Neuronal stem cell (in vitro differentiated cells): Measurements from ENCODE around the gene CPAMD8.
A peak's percentile ranks its signal among the peaks of the same experiment; 100 is the strongest.

Source experiments
- DNase-seq: peaks from one replicate; pipeline ENCODE4 v3.0.0-alpha.2; 2013; ENCODE audit warnings: low spot score
- H2AFZ ChIP-seq: one replicate; pipeline ENCODE4 v1.6.1; 2013; ENCODE audit warnings: mild to moderate bottlenecking, low read length, inconsistent platforms
- H2AK5ac ChIP-seq: 2 replicates; pipeline ENCODE4 v1.6.1; 2013; ENCODE audit warnings: low read depth, mild to moderate bottlenecking, inconsistent platforms, low read length, moderate library complexity, mixed read lengths
- H2BK120ac ChIP-seq: 2 replicates; pipeline ENCODE4 v1.6.1; 2013; ENCODE audit warnings: low read depth, mild to moderate bottlenecking, inconsistent platforms, low read length, moderate library complexity, mixed read lengths
- H2BK12ac ChIP-seq: one replicate; pipeline ENCODE4 v1.6.1; 2013; ENCODE audit warnings: low read length, inconsistent platforms
- H2BK15ac ChIP-seq: 2 replicates; pipeline ENCODE4 v1.6.1; 2013; ENCODE audit warnings: mild to moderate bottlenecking, low read length, inconsistent platforms, mixed read lengths
- H2BK5ac ChIP-seq: one replicate; pipeline ENCODE4 v1.6.1; 2013; ENCODE audit warnings: inconsistent platforms, mild to moderate bottlenecking, low read length, moderate library complexity
- H3K14ac ChIP-seq: one replicate; pipeline ENCODE4 v1.6.1; 2013; ENCODE audit warnings: low read length, inconsistent platforms
- H3K18ac ChIP-seq: 2 replicates; pipeline ENCODE4 v1.6.1; 2013; ENCODE audit warnings: low read length, inconsistent platforms
- H3K23ac ChIP-seq: 2 replicates; pipeline ENCODE4 v1.6.1; 2013; ENCODE audit warnings: low read depth, mild to moderate bottlenecking, mixed read lengths, low read length, inconsistent platforms; ENCODE audit not compliant: poor library complexity
- H3K27ac ChIP-seq: replicated peaks from 3 replicates; pipeline ENCODE4 v1.5.1; 2013; ENCODE audit warnings: low read length, inconsistent platforms
- H3K27me3 ChIP-seq, 3 experiments: 2 replicates each; pipeline ENCODE4 v1.6.1; 2013; ENCODE audit warnings: low read length in 3 of 3, mild to moderate bottlenecking in 2 of 3, inconsistent platforms in 1 of 3, low read depth in 1 of 3, mixed read lengths in 1 of 3, moderate library complexity in 1 of 3; ENCODE audit not compliant: control insufficient read depth in 3 of 3, insufficient read depth in 3 of 3
- H3K36me3 ChIP-seq, 2 donors: replicated peaks in 1 of 2; 2 replicates each; pipeline ENCODE4 v1.6.1; 2013; ENCODE audit warnings: low read length in 2 of 2; ENCODE audit not compliant: control insufficient read depth in 2 of 2, insufficient read depth in 2 of 2
- H3K4ac ChIP-seq: 2 replicates; pipeline ENCODE4 v1.6.1; 2013; ENCODE audit warnings: inconsistent platforms, mild to moderate bottlenecking, low read length, moderate library complexity
- H3K4me1 ChIP-seq, 2 donors: 1 replicate in 1 of 2; 2 replicates in 1 of 2; pipeline ENCODE4 v1.6.1; 2013; ENCODE audit warnings: low read length in 2 of 2, low read depth in 1 of 2; ENCODE audit not compliant: control insufficient read depth in 2 of 2, insufficient read depth in 1 of 2
- H3K4me2 ChIP-seq: one replicate; pipeline ENCODE4 v1.6.1; 2013; ENCODE audit warnings: mild to moderate bottlenecking, low read length, inconsistent platforms; ENCODE audit not compliant: insufficient read depth, poor library complexity, severe bottlenecking
- H3K4me3 ChIP-seq, 2 donors: 2 replicates each; pipeline ENCODE4 v1.5.1; 2013; ENCODE audit warnings: low read length in 2 of 2, mild to moderate bottlenecking in 2 of 2, inconsistent platforms in 1 of 2, moderate library complexity in 1 of 2
- H3K79me1 ChIP-seq: one replicate; pipeline ENCODE4 v1.6.1; 2013; ENCODE audit warnings: low read depth, mild to moderate bottlenecking, inconsistent platforms, low read length, moderate library complexity
- H3K9ac ChIP-seq: one replicate; pipeline ENCODE4 v1.6.1; 2013; ENCODE audit warnings: mild to moderate bottlenecking, low read depth, low read length, inconsistent platforms; ENCODE audit not compliant: poor library complexity
- H3K9me3 ChIP-seq, 2 donors: replicated peaks in 1 of 2; 2 replicates each; pipeline versions ENCODE3 to v1.6.1; 2013; ENCODE audit warnings: low read length in 2 of 2, mild to moderate bottlenecking in 2 of 2, inconsistent platforms in 1 of 2, low read depth in 1 of 2, mixed read lengths in 1 of 2, moderate library complexity in 1 of 2; ENCODE audit not compliant: control insufficient read depth in 2 of 2, insufficient read depth in 1 of 2
- H4K8ac ChIP-seq: one replicate; pipeline ENCODE4 v1.6.1; 2013; ENCODE audit warnings: low read depth, mild to moderate bottlenecking, inconsistent platforms, low read length, moderate library complexity
- H4K91ac ChIP-seq: one replicate; pipeline ENCODE4 v1.6.1; 2013; ENCODE audit warnings: low read length, low read depth, mild to moderate bottlenecking, inconsistent platforms; ENCODE audit not compliant: poor library complexity
- WGBS, 2 donors: extraction: QIAGEN DNeasy Blood & Tissue Kit; methylation state at CpG; one replicate each; pipeline ENCODE4 v1.1.7; 2013; ENCODE audit warnings: missing lambda C conversion rate in 2 of 2, mixed read lengths in 1 of 2; ENCODE audit not compliant: insufficient read length in 2 of 2, insufficient replicate concordance in 1 of 2; ENCODE audit errors: extremely low coverage in 2 of 2; 5-methylcytosine and 5-hydroxymethylcytosine counted together

The CPAMD8 gene

GRCh38 chr19:16945762-16946465 is 80.7 kb downstream of the CPAMD8 start:
- H2BK12ac ChIP-seq: peak overlapping the region; percentile 65
- H3K36me3 ChIP-seq: peaks cover 6 to 23% of the 10 kb centered on the region in 2 donors
- DNase-seq: no peak
- H3K4me3 ChIP-seq: peak overlapping the region in 1 of 2 donors; percentile 53
- H4K8ac ChIP-seq: no peak overlapping the region
- no peaks in the 10 kb centered on the region for H3K79me1 ChIP-seq
- no peak overlapping the region for H3K4ac ChIP-seq
- no peak overlapping the region for H4K91ac ChIP-seq
- no peak overlapping the region for H3K18ac ChIP-seq
- peak overlapping the region; percentile 3 for H3K23ac ChIP-seq
- H3K4me1 ChIP-seq: peaks cover 0 to 2% of the 10 kb centered on the region in 2 donors
- no peak overlapping the region for H2BK15ac ChIP-seq
- no peak overlapping the region for H3K4me2 ChIP-seq
- H3K14ac ChIP-seq: peak overlapping the region; percentile 73
- H2AK5ac ChIP-seq: no peak overlapping the region
- H3K9ac ChIP-seq: peak overlapping the region; percentile 83
- H2BK5ac ChIP-seq: no peak overlapping the region
- WGBS, 2 donors: no CpG with 5 or more reads among the region's 8 CpGs
- H3K27ac ChIP-seq: peak overlapping the region; percentile 27
- peaks cover 0 to 11% of the 10 kb centered on the region in 2 donors for H3K9me3 ChIP-seq
- no peaks in the 10 kb centered on the region for H3K27me3 ChIP-seq
- H2BK120ac ChIP-seq: no peak overlapping the region
- H2AFZ ChIP-seq: no peak overlapping the region

GRCh38 chr19:16945364-16945714 is 81.3 kb downstream of the CPAMD8 start:
- no peak overlapping the region for H4K91ac ChIP-seq
- no peak overlapping the region for H2AK5ac ChIP-seq
- H3K4ac ChIP-seq: no peak overlapping the region
- no peaks in the 10 kb centered on the region for H3K79me1 ChIP-seq
- H3K23ac ChIP-seq: no peak overlapping the region
- H2BK5ac ChIP-seq: peak overlapping the region; percentile 9
- no peak overlapping the region for H2AFZ ChIP-seq
- H3K4me3 ChIP-seq: no peak overlapping the region
- DNase-seq: no peak
- H2BK15ac ChIP-seq: no peak overlapping the region
- no peak overlapping the region for H3K18ac ChIP-seq
- H3K36me3 ChIP-seq: peaks cover 6 to 20% of the 10 kb centered on the region in 2 donors
- H3K27ac ChIP-seq: no peak overlapping the region
- peaks cover 0 to 11% of the 10 kb centered on the region in 2 donors for H3K9me3 ChIP-seq
- no peak overlapping the region for H2BK12ac ChIP-seq
- H4K8ac ChIP-seq: no peak overlapping the region
- H3K14ac ChIP-seq: no peak overlapping the region
- peaks cover 0 to 2% of the 10 kb centered on the region in 2 donors for H3K4me1 ChIP-seq
- WGBS, 2 donors: no CpG with 5 or more reads among the region's 11 CpGs
- no peak overlapping the region for H3K4me2 ChIP-seq
- H2BK120ac ChIP-seq: no peak overlapping the region
- H3K9ac ChIP-seq: peak overlapping the region; percentile 0
- H3K27me3 ChIP-seq: no peaks in the 10 kb centered on the region

GRCh38 chr19:16944626-16945363 is 81.8 kb downstream of the CPAMD8 start:
- Histone ChIP-seq H3K4me1 (peaks cover 0 to 2% of the 10 kb centered on the region in 2 donors), H2BK5ac (peak overlapping the region; percentile 9), H3K9me3 (peaks cover 0 to 11% of the 10 kb centered on the region in 2 donors), H3K18ac (no peak overlapping the region), H3K14ac (no peak overlapping the region), H2AK5ac (no peak overlapping the region), H3K9ac (no peak overlapping the region), H3K79me1 (no peaks in the 10 kb centered on the region), H2BK120ac (no peak overlapping the region), H3K36me3 (peaks cover 6 to 20% of the 10 kb centered on the region in 2 donors), H3K27me3 (no peaks in the 10 kb centered on the region), H3K4me2 (no peak overlapping the region), H3K4ac (no peak overlapping the region), H3K4me3 (no peak overlapping the region), H2BK12ac (no peak overlapping the region), H2AFZ (no peak overlapping the region), H3K23ac (peak overlapping the region; percentile 27), H3K27ac (no peak overlapping the region), H2BK15ac (no peak overlapping the region), H4K91ac (no peak overlapping the region), H4K8ac (no peak overlapping the region)
- no CpG with 5 or more reads among the region's 14 CpGs for WGBS, 2 donors
- no peak for DNase-seq

- peak overlapping the region in 1 of 2 donors; percentile 13 for H3K4me3 ChIP-seq
- H3K4ac ChIP-seq: no peak overlapping the region
- H3K23ac ChIP-seq: peak overlapping the region; percentile 27
- no peaks in the 10 kb centered on the region for H3K27me3 ChIP-seq
- no peaks in the 10 kb centered on the region for H3K79me1 ChIP-seq
- DNase-seq: no peak
- no peak overlapping the region for H2AFZ ChIP-seq
- no peak overlapping the region for H3K4me2 ChIP-seq
- peaks cover 6 to 22% of the 10 kb centered on the region in 2 donors for H3K36me3 ChIP-seq
- no peak overlapping the region for H3K9ac ChIP-seq
- H4K91ac ChIP-seq: no peak overlapping the region
- no peak overlapping the region for H2BK5ac ChIP-seq
- no peak overlapping the region for H4K8ac ChIP-seq
- H3K9me3 ChIP-seq: peaks cover 0 to 13% of the 10 kb centered on the region in 2 donors
- H2BK12ac ChIP-seq: no peak overlapping the region
- no CpG with 5 or more reads among the region's 13 CpGs for WGBS, 2 donors
- H2BK120ac ChIP-seq: no peak overlapping the region
- H2BK15ac ChIP-seq: no peak overlapping the region
- no peak overlapping the region for H3K27ac ChIP-seq
- H3K18ac ChIP-seq: no peak overlapping the region
- H2AK5ac ChIP-seq: no peak overlapping the region
- peaks cover 0 to 2% of the 10 kb centered on the region in 2 donors for H3K4me1 ChIP-seq
- no peak overlapping the region for H3K14ac ChIP-seq
These were observed 82.5 kb downstream of the CPAMD8 start for GRCh38 chr19:16943942-16944625.
